Posterior cingulate gyrus (tissue), 11 donors: ENCODE results near the gene ATOH1.

Experiments
- DNase-seq, 10 donors: peaks; one replicate each; pipeline versions ENCODE4 v3.0.0 to v3.0.0-alpha.2; 2020 to 2021; ENCODE audit warnings: mixed read lengths in 3 of 10
- intact Hi-C: fragments of 100-400 bp; cut with DNase I; formaldehyde crosslinking; loops from one replicate; pipeline ENCODE4 v1.15.1; 2023

The ATOH1 gene, protein sequence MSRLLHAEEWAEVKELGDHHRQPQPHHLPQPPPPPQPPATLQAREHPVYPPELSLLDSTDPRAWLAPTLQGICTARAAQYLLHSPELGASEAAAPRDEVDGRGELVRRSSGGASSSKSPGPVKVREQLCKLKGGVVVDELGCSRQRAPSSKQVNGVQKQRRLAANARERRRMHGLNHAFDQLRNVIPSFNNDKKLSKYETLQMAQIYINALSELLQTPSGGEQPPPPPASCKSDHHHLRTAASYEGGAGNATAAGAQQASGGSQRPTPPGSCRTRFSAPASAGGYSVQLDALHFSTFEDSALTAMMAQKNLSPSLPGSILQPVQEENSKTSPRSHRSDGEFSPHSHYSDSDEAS

DNA sequence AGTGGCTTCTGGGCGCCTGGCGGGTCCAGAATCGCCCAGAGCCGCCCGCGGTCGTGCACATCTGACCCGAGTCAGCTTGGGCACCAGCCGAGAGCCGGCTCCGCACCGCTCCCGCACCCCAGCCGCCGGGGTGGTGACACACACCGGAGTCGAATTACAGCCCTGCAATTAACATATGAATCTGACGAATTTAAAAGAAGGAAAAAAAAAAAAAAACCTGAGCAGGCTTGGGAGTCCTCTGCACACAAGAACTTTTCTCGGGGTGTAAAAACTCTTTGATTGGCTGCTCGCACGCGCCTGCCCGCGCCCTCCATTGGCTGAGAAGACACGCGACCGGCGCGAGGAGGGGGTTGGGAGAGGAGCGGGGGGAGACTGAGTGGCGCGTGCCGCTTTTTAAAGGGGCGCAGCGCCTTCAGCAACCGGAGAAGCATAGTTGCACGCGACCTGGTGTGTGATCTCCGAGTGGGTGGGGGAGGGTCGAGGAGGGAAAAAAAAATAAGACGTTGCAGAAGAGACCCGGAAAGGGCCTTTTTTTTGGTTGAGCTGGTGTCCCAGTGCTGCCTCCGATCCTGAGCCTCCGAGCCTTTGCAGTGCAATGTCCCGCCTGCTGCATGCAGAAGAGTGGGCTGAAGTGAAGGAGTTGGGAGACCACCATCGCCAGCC, at the start of gene ATOH1:
Gene ATOH1, plus strand, starts transcription at position 422 of the 663 bp plus-strand sequence. Its CDS starts 174 bp downstream, at position 596.
- intact Hi-C loops = no loop called here
- DNase-seq = peak in 2 of 10 donors; percentile 54 to 72

DNA sequence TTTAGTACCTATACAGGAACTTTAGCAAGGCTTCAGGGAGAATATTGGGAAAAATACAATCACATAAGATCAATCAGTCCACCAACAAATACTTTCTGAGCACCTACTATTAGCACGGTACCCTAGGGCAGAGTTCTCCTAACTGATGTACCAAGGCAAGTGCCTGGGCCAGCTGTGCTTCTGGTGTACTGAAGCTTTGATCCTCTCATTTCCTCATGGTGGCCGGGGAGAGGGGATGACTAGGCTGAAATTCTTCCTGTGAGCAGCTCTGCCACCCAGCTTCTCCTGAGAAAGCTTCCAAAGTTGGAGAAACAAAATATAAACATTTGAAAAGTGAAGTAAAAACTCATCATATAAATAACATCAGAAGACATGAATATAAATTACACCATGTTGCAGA, 49.3 kb upstream of the ATOH1 start:
- intact Hi-C loops = no loop called here
- no peak for DNase-seq

DNA sequence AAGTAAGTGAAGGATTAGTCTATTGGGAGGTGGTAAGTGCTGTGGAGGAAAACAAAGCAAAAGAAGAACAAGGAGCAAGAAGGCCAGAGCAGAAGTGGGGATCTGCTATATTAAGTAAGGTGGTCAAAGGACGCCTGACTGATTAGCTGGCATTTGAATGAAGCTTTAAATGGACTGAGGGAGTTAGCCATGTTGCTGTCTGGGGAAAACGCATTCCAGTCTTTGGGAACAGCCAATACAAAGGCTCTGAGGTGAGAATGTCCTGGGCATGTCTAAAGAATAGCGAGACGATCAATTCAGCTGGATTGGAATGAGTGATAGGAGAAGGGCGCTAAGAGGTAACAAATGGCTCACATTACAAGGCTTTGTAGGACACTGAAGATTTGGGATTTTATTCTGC, 48.5 kb upstream of the ATOH1 start:
- intact Hi-C loops = no loop called here
- no peak for DNase-seq

DNA sequence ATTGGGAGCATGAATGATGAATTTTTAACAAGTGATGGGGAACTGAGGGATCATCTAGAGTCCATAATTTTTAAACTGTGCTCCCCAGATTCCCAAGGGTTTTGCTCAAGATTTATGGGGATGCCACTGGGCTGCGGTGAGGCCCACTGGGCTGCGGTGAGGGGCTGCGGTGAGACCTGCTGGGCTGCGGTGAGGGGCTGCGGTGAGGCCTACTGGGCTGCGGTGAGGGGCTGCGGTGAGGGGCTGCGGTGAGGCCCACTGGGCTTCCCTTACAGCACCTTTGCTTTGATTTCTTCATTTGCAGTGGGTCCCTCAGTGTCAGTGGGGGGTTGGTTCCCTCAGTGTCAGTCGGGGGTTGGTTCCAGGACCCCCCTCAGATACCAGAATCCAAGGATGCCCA, 47.4 kb upstream of the ATOH1 start:
- peak in 1 of 10 donors; percentile 57 for DNase-seq
- intact Hi-C loops = no loop called here

DNA sequence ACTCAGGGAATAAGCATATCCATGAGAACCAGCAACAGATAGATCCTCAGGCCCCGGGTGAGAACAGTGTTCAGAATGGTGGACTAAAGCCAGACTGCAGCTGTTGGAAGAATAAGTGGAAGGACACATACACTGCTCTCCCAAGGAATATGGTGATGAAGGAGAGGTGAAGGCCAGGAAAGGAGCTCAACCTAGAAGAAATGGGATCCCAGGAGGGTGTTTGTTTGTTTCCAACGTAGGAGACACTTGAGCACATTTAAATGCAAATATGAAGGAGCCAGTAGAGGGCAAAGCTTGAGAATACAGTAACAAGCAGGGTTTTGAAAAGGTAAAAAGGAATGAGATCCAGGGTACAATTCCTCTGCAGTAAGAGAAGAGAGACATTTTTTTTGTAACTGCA, 42.4 kb upstream of the ATOH1 start:
- intact Hi-C loops = no loop called here
- no peak for DNase-seq

DNA sequence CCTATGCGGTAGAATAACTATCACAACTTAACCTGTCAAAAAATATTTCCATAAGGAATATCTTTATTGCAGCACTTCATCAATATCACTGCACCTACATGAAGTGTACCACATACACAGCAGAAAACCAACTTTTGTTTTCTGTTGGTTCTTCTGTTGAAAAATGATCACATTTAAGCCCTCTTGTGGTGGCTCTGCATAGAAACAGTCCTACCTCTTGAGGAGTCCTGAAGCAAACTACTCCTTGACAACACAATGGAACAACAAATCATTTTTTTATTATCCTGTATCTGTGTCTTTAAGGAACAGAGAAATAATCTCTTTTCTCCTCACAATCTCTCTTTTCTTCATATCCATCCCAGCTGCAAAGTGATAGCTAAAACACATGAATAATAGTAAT, 39.8 kb upstream of the ATOH1 start:
- intact Hi-C loops = no loop called here
- no peak for DNase-seq

DNA sequence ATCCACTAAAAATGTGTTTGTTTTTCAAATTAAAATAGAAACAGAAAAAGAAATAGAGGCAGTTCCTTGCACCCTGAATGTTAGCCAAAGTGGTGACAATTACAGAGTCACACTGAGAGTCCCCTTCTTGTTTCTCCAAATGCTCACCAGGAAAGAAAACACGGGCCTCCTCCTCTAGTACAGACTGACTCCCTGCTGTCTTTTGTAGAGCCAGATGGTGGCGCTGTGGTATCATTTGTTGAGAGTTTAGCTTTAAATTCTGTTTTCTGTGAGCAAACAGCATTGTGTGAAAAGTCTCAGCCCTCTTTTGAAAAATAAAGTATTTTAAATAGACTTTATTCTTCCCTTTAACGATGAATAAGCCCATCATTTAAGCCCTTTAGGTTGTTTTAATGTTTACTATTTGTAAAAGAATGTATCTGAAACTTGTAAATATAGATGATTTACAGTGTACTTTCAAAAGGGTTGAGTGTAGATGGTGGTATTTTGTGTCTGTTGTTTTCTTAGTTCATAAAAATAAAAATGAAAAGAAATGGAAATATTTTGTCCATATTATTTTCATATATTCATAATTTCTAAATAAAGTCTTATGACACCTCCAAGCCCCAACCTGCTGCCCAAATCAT, 36.9 kb upstream of the ATOH1 start:
- intact Hi-C loops = loop anchor here (5.0 to 10.0 kb wide), 4 partner anchors 336 to 803 kb away; no protein-coding TSS in a partner anchor
- peak in 6 of 10 donors; percentile 49 to 78 (median 66) for DNase-seq

DNA sequence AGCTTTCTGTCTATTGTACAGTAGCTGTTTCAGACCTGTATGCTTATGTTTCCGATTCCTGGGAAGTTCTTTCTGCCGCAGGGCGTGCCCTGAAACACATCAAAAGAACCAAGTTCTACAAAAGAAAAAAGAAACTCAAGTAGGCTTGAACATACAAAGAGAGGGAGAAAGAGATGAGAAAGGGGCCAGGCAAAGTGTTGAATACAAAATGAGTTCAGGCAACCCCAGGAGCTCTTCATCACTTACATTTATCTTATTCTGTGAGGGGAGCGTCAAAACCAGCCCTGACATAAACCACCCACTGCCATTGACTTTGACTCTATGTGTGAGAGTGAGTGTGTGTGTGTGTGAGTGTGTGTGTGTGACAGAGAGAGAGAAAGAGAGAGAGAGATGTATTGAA, 26.5 kb upstream of the ATOH1 start:
- no peak for DNase-seq
- intact Hi-C loops = no loop called here

DNA sequence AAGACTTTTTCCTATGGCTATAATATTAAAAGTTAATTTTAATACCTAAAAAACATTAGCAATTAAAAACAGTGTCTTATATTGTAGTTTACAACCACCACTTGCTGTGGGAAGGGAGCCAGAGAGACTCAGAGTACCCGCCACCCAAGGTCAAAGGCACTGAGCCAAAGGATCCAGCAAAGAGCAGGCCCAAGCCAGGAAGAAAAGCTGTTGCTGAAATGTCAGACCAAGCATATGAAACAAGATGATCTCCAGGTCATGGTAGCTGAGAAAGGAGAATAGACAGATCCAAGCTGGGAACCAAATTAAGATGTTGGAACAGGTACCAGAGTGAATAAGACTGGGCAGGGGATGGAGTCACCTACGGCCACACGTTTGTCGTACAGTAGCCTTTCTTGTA, 18.8 kb upstream of the ATOH1 start:
- intact Hi-C loops = no loop called here
- no peak for DNase-seq

DNA sequence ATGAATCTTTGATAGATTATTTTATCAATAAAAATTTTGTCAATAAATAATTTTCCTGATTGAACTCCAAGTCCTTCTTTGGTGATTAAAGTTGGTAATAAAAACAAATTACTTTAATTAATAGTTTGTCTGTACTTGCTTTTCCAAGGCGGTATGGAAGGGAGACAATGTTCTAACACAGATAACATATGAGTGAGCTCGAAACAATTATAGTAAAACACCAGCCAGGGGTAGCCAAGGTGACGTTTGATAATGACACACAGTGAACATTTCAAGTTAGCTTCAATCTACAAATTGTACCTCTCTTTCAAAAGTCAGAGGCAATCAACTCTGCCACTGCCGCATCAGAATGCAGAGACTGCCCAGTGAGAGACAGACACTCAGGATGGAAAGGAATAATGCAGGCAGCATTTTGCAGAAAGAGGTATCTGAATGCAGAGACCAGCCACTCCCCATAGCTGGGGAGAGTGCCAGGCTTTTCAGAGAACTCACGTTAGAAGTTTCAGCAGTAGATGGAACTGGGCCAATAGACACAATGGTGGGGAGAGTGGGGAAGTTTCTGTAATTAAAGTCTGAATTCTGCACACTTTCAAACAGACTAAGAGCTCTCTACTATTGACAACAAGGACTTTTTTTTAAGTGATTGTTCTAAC, 18.1 kb upstream of the ATOH1 start:
- no peak for DNase-seq
- intact Hi-C loops = no loop called here

DNA sequence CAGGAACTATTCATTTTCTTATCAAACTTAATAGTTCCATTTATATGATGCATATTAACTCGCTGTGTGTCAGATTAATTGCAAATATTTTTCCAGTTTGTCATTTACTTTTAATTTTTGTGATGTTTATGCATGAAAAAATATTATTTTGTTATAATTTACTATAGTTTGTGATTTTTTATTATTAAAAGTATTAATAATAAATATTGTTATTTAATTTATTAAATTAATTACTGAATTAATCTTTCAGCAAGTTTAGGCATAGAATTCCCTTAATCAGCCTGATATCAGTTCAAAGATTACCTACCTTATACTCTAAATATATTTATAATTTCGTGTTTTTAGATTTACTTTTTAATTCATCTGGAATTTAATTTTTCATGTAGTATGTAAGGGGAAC, 15.5 kb upstream of the ATOH1 start:
- no peak for DNase-seq
- intact Hi-C loops = no loop called here

DNA sequence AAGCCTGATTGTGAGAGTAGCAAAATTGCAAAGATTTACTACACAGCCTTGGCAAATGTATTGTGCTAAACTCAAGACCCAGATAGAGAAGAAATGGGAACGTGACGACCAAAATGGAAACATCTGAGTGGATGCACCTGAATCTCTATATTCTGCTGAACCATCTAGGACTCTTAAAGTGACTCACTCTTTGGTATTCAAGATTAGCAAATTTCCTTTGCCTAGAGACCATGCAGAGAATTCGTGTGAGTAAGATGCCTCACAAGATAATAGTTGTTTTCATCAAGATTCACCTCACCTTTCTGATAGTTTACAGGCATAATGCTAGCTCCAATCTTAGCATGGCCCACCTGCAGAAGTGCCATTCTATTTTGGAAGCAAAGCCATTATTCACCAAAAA, 14.4 kb upstream of the ATOH1 start:
- intact Hi-C loops = no loop called here
- no peak for DNase-seq

DNA sequence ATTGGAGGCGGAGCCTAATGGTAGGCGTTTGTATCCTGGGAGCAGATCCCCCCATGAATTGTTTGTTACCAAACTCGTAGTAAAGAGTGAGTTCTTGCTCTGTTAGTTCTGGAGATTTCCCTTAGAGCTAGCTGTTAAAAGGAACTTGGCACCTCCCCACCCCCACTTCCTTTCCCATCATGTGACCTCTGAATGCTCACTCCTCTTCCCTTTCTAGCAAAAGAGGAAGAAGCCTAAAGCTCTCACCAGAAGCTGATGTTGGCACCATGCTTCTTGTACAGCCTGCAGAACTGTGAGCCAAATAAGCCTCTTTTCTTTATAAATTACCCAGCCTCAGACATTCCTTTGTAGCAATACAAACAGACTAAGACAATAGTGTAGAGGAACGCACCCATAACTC, 13.8 kb upstream of the ATOH1 start:
- peak in 3 of 10 donors; percentile 12 to 32 (median 15) for DNase-seq
- intact Hi-C loops = no loop called here

DNA sequence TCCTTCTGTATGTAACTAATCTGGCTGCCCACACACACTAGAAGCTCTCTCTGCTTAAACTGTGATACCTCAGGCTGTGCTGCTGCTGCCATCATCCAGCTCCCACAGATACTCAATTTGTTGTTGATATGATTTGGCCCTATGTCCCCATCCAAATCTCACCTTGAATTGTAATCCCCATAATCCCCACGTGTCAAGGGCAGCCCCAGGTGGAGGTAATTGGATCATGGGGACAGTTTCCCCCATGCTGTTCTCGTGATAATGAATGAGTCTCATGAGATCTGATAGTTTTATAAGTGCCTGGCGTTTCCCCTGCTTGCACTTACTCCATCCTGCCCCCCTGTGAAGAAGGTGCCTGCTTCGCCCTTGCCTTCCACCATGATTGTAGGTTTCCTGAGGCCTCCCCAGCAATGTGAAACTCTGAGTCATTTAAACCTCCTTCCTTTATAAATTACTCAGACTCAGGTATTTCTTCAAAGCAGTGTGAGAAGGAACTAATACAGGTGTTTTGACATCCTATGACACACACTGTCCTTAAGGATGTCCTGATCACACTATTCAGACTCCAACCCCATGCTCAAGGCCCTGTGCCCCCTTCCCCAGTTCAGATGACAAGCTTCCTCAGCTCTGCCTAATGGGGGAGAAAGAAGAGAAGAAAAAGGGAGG, 2.9 kb upstream of the ATOH1 start:
- intact Hi-C loops = no loop called here
- no peak for DNase-seq

DNA sequence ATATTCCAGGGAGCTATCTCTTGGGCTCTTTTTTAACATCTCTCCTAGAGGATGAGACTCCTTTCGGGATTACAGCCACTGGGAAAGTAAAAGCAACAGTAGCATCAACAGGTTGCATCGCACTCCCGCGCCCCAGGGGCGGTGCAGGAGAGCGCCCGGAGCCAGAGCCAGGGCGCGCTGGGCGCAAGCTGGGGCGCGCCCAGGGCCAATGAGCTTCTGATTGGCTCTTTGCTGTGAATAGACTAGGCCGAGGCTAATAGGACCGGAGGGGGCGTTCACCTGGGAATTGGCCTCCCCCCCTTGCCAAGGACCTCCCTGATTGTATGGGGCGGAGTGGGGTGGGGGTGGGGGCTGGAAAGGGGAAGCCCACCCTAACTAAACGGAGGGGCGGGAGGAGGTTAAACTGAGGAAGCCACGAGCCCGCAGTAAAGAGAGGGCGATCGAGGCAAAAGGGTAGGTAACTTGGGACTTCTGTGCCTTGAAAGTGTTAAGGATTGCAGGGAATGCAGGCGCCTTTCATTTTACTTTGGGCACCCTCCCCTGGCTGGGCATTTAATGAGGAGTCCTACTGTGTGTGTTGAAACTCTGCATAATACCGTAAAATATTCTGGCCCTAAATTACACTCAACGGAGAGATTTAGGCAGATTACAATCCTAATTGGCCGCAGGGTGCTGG, 1.1 kb upstream of the ATOH1 start:
- DNase-seq = no peak
- intact Hi-C loops = no loop called here

DNA sequence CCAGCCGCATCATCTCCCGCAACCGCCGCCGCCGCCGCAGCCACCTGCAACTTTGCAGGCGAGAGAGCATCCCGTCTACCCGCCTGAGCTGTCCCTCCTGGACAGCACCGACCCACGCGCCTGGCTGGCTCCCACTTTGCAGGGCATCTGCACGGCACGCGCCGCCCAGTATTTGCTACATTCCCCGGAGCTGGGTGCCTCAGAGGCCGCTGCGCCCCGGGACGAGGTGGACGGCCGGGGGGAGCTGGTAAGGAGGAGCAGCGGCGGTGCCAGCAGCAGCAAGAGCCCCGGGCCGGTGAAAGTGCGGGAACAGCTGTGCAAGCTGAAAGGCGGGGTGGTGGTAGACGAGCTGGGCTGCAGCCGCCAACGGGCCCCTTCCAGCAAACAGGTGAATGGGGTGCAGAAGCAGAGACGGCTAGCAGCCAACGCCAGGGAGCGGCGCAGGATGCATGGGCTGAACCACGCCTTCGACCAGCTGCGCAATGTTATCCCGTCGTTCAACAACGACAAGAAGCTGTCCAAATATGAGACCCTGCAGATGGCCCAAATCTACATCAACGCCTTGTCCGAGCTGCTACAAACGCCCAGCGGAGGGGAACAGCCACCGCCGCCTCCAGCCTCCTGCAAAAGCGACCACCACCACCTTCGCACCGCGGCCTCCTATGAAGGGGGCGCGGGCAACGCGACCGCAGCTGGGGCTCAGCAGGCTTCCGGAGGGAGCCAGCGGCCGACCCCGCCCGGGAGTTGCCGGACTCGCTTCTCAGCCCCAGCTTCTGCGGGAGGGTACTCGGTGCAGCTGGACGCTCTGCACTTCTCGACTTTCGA, 654 bp downstream of the ATOH1 start:
- intact Hi-C loops = no loop called here
- peak in 3 of 10 donors; percentile 67 to 84 (median 82) for DNase-seq

DNA sequence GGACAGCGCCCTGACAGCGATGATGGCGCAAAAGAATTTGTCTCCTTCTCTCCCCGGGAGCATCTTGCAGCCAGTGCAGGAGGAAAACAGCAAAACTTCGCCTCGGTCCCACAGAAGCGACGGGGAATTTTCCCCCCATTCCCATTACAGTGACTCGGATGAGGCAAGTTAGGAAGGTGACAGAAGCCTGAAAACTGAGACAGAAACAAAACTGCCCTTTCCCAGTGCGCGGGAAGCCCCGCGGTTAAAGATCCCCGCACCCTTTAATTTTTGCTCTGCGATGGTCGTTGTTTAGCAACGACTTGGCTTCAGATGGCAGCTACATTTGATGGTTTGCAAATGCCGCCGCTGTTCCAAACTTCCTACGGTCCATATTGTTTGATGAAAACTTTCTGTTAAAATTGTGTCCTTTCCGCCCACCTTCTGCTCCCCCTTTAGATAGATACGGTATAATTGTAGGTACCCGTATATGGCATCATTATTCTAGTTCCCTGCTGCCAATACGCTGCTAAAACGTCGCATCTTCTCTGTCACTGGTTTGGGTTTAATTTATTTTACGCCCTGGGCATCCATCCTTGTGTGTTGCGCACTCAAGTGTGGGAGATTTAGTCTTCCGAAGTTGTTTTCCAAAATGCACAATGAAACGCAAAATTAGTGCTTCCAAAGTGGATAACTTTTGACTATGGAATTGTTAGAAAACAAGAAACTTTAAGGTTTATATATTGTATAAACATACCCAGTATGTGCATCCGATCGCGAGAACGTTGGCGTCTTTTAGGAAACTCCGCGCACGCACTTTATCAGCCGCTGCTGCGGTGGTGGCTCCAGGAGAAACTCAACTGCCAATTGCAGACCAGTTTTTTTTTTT, 1.5 kb downstream of the ATOH1 start:
- no peak for DNase-seq
- intact Hi-C loops = no loop called here
